ENCODE data around the gene THRSP.

The THRSP gene

DNA sequence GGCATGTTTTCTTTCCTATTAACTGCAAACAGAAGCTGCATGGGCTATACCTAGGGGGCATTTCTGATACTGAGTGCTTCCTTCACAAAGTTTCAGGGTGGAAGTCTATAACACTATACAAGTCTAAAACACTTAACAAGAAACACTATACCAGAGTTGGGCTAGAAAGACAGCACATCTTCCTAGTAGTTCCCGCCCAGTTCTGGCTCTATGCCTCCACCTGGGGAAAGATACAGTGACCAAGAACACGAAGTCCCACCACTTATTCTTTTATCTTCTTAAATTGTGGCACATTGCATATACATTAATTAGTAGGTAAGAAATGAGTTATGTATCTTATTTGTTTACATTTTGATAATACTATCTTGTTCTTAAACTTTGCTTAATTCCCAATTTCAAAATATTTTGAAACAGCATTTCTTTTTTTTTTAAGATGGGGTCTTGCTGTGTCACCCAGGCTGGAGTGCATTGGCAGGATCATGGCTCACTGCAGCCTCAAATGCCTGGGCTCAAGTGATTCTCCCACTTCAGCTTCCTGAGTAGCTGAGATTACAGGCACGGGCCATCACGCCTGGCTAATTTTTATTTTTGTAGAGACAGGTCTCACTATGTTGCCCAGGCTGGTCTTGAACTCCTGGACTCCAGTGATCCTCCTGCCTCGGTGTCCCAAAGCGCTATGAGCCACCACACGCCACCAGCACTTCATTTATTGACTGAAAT is 34.2 kb downstream of the THRSP start:
- no peak for DNase-seq (ENCODE audit: low spot score)

DNA sequence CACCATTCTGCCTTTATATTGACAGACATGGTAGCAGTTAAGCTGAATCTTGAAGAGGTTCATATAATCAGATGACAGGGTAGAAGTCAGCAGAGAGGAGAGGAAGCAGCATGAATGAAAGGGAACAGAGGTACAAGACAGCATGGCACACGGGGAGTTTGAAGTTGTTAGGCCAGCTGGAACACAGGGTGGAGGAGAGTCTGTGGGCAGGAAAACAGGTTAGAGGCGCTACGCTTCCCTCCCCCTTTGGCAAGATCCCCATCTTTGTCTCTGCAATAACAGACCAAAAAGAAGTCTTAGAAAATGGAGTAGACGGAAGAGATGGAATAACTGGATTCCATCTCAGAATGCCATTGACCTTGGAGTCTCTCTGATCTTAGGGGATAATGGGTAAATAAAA is 36.0 kb downstream of the THRSP start:
- no peak for DNase-seq (ENCODE audit: low spot score)

DNA sequence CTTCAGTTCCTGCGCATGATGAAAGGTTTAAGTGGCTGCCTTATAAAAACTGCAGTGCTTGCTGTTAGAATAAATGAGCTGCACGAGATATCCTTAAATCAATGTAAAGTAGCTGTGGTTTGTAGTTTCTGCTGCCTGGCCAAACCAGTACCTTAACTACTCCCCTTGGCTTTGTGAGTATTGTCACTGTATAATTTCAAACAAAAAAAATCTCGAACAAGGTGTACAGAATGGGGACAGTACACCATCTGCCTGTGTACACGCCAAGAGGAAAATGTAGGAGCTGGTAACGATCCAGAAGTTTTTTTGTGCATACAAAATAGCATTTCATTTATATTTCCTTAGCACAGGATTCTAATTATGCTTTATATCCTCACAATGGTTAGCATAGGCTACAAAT is 36.6 kb downstream of the THRSP start:
- no peak for DNase-seq (ENCODE audit: low spot score)

DNA sequence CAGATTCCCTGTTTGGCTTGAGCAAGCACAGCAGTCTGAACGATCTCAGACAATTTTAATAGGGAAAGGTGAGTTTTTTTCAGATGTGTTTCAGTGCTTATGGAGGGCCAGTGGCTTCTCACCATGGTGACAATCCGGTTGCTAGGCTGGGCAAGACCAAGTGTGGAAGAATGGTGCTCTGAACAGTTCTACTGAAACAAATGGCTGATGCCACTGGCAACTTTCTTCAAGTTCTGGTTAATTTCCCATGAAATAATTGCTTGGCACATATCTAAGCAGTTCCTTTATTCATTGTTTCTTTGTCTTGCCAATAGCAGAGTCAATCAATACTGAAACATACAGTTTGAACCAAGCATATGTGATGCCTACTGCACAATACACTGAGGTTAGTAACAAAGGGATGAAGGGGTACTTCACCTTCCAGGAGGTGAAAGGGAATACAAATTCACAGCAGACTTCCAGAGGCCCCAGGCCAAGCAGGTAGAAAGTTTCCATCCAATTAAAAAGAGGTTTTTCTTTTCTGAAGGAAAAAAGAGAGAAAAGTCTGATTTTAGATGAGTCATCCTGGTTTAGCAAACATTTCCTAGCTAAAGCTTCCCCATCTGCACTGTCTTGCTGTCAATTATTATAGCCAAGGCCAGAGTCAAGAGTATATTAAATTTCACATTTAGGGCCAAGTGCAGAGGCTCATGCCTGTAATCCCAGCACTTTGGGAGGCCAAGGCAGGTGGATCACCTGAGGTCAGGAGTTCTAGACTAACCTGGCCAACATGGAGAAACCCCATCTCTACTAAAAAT is 37.2 kb downstream of the THRSP start:
- no peak for DNase-seq (ENCODE audit: low spot score)

DNA sequence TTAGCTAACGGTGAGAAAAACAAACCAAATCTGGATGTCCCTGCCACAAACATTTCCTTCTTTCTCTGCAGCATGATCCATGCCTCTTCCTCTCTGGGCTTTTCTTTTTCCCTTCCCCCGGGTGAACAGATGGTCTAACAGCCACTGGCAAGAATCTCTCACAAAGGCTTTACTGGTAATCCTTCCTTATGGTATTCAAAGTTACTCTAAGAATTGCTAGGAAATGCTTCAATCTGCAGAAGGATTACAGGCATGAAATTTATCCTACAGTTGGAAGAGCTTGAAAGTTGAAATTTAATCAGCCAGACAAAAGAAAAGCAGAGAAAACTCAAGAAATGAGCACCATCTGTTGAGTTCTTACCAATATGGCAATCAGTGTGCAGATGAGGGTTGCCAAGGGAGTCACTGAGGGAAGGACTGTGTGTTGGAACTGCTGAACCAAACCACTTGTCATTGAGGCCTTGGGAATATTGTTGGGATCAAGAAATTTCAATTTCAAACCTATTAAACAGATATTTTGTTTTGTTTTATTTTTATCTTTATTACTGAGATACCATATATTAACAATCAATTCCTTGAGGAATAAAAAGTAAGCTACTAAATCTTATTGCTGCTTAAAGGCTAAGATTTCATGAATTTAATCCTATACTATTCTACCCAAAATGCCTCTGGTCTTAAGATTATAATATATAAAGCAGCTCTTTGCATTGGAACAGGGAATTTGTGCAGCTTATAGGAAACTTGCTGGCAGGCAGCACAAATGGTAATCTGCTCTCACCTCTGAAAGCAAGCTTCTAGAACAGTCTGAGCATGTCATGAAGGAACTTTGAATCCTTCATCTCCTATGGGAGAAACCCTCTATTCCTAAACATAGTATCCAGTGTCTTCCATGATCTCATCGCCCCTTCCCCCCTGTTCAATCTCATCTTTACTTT is 45.7 kb downstream of the THRSP start:
- no peak for DNase-seq (ENCODE audit: low spot score)

DNA sequence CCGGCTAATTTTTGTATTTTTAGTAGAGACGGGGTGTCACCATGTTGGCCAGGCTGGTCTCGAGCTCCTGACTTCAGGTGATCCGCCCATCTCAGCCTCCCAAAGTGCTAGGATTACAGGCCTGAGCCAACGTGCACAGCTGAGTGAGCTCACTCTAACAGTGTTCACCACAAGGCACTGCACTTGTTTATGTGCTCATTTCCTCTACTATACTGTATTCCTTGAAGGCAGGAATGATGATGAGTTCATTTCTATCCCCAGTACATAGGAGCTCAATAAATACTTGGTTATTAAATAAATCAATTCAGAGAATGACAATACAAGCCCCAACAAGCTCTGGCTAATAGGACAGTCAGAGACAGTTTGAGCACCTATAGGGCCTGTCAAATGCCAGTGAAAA is 46.7 kb downstream of the THRSP start:
- no peak for DNase-seq (ENCODE audit: low spot score)

DNA sequence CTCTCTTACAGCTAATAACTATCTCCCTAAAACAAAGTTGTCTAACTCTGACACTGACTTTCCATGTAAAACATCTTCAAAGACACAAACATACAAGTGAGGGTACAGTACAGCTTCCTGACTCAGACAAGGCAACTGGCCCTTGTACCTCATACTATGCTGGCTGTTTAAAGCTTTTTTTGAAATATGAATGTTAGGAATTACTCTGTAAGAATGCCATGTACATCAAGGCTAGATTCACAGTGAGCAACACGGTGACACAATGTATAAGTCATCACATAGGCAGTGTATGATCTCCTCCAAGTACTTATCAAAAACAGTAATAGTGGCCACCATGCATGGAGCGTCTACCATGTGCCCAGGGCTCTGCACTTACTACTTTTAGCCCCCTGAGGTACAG is 47.2 kb downstream of the THRSP start:
- no peak for DNase-seq (ENCODE audit: low spot score)

DNA sequence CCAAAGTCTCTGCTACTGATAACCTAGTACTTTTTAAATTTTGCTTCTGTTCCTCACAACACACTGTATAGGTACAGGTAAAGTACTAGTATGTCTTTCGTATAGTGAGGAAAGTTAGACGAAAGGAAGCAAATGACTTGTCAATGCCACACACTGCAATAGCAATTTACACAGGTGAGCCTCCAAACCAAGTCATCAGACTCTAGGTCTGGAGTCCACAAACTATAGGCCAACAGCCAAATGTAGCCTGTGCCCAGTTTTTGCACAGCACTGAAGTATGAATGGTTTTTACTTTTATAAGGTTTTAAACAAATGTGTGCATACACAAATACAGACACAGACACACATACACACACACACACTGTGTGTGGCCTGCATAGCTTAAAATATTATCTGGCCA is 47.6 kb downstream of the THRSP start:
- no peak for DNase-seq (ENCODE audit: low spot score)

DNA sequence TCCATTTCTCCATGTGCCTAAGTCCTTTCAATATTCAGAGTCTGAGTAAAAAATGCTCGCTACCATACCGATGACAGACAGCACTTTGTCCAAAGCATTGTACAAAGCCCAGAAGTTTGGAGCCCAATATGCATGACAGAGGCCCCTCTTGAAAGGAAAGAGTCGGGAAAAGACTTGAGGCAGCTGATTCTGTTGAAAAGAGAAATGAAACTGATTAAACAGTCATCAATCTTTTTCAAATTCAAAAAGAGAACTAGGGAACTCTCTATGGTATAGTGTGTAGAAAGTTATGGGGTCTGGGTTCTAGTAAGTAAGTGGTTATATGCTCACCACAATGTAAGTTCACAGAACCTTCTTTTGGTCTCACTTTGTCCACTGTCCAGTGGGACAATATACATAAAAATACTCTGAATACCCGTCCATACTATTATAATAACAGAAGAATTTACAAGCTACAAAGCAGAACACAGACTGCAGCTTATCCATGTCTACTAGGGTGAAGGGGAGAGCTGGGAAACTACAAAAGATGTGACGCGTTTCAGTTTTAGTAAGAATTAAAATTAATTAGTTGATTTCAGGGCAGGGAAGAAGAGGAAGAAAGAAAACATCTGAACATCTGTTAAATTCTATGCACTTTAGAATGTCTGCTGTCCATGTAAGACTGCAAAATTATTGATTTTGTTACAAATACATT is 49.1 kb downstream of the THRSP start:
- no peak for DNase-seq (ENCODE audit: low spot score)
